Kidney (tissue), 14 donors: ENCODE measurements around the gene FAM20C. TPM values are rescaled to one million over a fixed set of nuclear protein-coding genes. Genes with fewer than 3 reads are reported as not detected.

Experiments used
- DNase-seq, 5 donors: peaks; one replicate each; pipeline ENCODE4 v3.0.0-alpha.2; 2013 to 2020
- FAIRE-seq: peaks from 2 replicates; lab custom pipeline; 2012; peaks lifted over from hg19 to GRCh38; lab: Jason Lieb, UNC
- H3K27ac ChIP-seq, 2 donors: one replicate each; pipeline ENCODE4 v1.7.0; 2013; ENCODE audit warnings: low read depth in 2 of 2, low read length in 2 of 2, inconsistent platforms in 1 of 2
- H3K27me3 ChIP-seq: one replicate; pipeline ENCODE4 v1.7.1; 2013; ENCODE audit warnings: low read length, inconsistent platforms; ENCODE audit not compliant: control insufficient read depth, insufficient read depth
- H3K36me3 ChIP-seq, 3 donors: one replicate each; pipeline versions ENCODE4 v1.7.0 to v1.7.1; 2013; ENCODE audit warnings: low read length in 3 of 3, control low read depth in 1 of 3, inconsistent platforms in 1 of 3; ENCODE audit not compliant: insufficient read depth in 3 of 3, control insufficient read depth in 2 of 3
- H3K4me1 ChIP-seq, 3 donors: one replicate each; pipeline versions ENCODE4 v1.7.0 to v1.7.1; 2013; ENCODE audit warnings: low read length in 3 of 3, inconsistent platforms in 1 of 3, low read depth in 1 of 3; ENCODE audit not compliant: control insufficient read depth in 2 of 3, insufficient read depth in 2 of 3
- H3K4me3 ChIP-seq, 3 donors: one replicate each; pipeline versions ENCODE4 v1.7.0 to v1.8.1; 2013; ENCODE audit warnings: low read length in 3 of 3, control low read depth in 1 of 3, inconsistent platforms in 1 of 3
- H3K9ac ChIP-seq, 3 donors: one replicate each; pipeline versions ENCODE4 v1.7.0 to v1.7.1; 2013; ENCODE audit warnings: low read length in 3 of 3, control low read depth in 1 of 3, inconsistent platforms in 1 of 3
- H3K9me3 ChIP-seq, 3 donors: one replicate each; pipeline versions ENCODE4 v1.7.0 to v1.7.1; 2013; ENCODE audit warnings: low read length in 3 of 3, control low read depth in 1 of 3, inconsistent platforms in 1 of 3; ENCODE audit not compliant: control insufficient read depth in 2 of 3, insufficient read depth in 1 of 3
- CTCF ChIP-seq: IDR thresholded peaks from 3 replicates; pipeline ENCODE4 v1.5.1; 2012; ENCODE audit warnings: mild to moderate bottlenecking, moderate library complexity, borderline replicate concordance; ENCODE audit not compliant: insufficient read depth; ENCODE audit errors: extremely low read depth
- intact Hi-C: fragments of 100-400 bp; cut with DNase I; formaldehyde crosslinking; loops from one replicate; pipeline ENCODE4 v1.11.1; 2022
- polyA plus RNA-seq: library from polyadenylated mRNA; stranded (reverse); fragments of 350-450 nt; fragmentation: Illumina TruSeq; extraction: RNeasy Lipid Tissue Mini Kit (QIAGEN cat#74804); gene quantifications from one replicate; pipeline ENCODE4 v1.2.3, GENCODE V29; 2014; ENCODE audit warnings: low read depth, low replicate concordance; ENCODE audit not compliant: insufficient read depth
- total RNA-seq: library from RNA; stranded (reverse); fragmentation: NEBNext Ultra II Directional; extraction: Animal tissue kit (Norgen Biotek cat#: 25700); gene quantifications from one replicate; pipeline ENCODE4 v1.2.1, GENCODE V29; 2021
- donor health status: control.
- donor health status: control.
- donor health status: control.
- donor health status: control.
- donor health status: control.
- donor health status: DM: yes; HTN: yes; CAD: no.
- donor health status: Normal renal cell carcinoma (clear cell type).

The FAM20C gene
- total and polyA plus RNA-seq, 2 donors from 2014 or later = 84.9 to 114 TPM

DNA sequence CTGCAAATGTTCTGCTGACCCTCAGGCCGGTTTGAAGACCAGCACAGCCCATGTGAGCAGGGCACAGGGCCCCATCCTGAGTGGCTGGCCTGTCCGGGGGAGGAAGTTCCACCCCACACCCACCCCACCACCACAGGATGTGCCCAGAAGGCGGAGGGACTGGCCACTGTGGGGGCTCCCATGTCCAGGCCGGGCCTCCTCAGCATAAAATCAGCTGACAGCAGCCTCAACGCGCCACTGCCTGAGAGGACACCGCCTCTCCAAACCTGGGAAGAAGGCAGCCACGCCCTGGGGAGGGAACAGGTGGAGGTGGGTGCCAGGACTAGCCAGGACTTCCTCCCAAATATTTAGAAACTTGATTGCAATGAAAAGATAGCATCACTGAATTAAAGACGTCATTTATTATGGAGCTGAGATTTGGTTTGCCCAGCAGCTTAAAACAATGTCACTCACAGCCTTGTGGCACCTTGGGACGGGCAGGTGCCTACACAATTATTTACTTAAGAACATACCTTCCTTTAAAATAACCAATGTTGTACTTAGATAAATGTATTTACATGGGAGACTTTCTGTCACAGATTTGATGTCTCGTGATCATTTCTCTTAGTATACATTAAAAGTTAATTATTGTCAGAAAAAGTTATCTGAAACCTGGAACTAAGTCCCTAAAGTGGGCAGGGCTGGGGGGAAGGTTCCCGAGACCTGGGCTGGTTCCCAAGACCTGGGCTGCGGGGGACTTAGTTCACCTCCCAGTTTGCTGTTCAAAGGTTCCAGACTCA lies 27.3 kb upstream of the FAM20C start:
- Histone ChIP-seq H3K4me1 (peaks cover 0 to 14% (median 9%) of the 10 kb centered on the region in 3 donors), H3K9ac (no peak overlapping the region), H3K9me3 (no peaks in the 10 kb centered on the region), H3K27ac (peak overlapping the region in 1 of 2 donors; percentile 2), H3K27me3 (no peaks in the 10 kb centered on the region), H3K4me3 (peak overlapping the region in 1 of 3 donors; percentile 27), H3K36me3 (no peaks in the 10 kb centered on the region)
- intact Hi-C loops = no loop called here
- FAIRE-seq (no peak), DNase-seq (peak in 2 of 5 donors; percentile 57 to 61)
- no peak for TF ChIP-seq CTCF

- peak overlapping the region in 1 of 3 donors; percentile 27 for H3K4me3 ChIP-seq
- peaks cover 0 to 14% (median 9%) of the 10 kb centered on the region in 3 donors for H3K4me1 ChIP-seq
- FAIRE-seq (no peak), DNase-seq (no peak)
- no peaks in the 10 kb centered on the region for H3K27me3 ChIP-seq
- peak overlapping the region in 1 of 2 donors; percentile 41 for H3K27ac ChIP-seq
- H3K9ac ChIP-seq = no peak overlapping the region
- intact Hi-C loops = no loop called here
- H3K36me3 ChIP-seq = no peaks in the 10 kb centered on the region
- H3K9me3 ChIP-seq = no peaks in the 10 kb centered on the region
- TF ChIP-seq CTCF = no peak
Observed at GRCh38 chr7:165661-166337, 26.6 kb upstream of the FAM20C start.

GRCh38 chr7:166338-167060 lies 25.9 kb upstream of the FAM20C start:
- Histone ChIP-seq H3K27ac (peak overlapping the region in 1 of 2 donors; percentile 41), H3K9me3 (no peaks in the 10 kb centered on the region), H3K4me3 (no peak overlapping the region), H3K4me1 (peaks cover 0 to 14% (median 9%) of the 10 kb centered on the region in 3 donors), H3K9ac (no peak overlapping the region), H3K36me3 (no peaks in the 10 kb centered on the region), H3K27me3 (no peaks in the 10 kb centered on the region)
- DNase-seq = peak in 3 of 5 donors; percentile 67 to 85 (median 71)
- TF ChIP-seq CTCF = no peak
- intact Hi-C loops = no loop called here
- no peak for FAIRE-seq
